GM23338 (cell line): ENCODE measurements around the gene PHKA2.

Experiments used
- CREB1 ChIP-seq: fragments of 250-450 bp; sonication (Bioruptor Pico); IDR thresholded peaks from 2 replicates; pipeline ENCODE4 v1.5.0; 2020; ENCODE audit warnings: low read depth, mild to moderate bottlenecking, moderate library complexity
- ETS1 ChIP-seq: IDR thresholded peaks from 2 replicates; pipeline ENCODE4 v1.6.1; 2016; ENCODE audit warnings: antibody characterized with exemption
- EZH2 ChIP-seq: fragments of 200-600 bp; sonication (generic); IDR thresholded peaks from one replicate; pipeline ENCODE4 v1.8.0; 2017; ENCODE audit warnings: antibody characterized with exemption, mild to moderate bottlenecking, low read depth; ENCODE audit not compliant: unreplicated experiment
- EZH2phosphoT487 ChIP-seq: fragments of 200-600 bp; sonication (generic); IDR thresholded peaks from one replicate; pipeline ENCODE4 v1.8.1; 2018; ENCODE audit warnings: antibody characterized with exemption; ENCODE audit not compliant: unreplicated experiment
- POLR2AphosphoS5 ChIP-seq: IDR thresholded peaks from 2 replicates; pipeline ENCODE4 v1.6.1; 2016; ENCODE audit warnings: antibody characterized with exemption, low read depth
- REST ChIP-seq: IDR thresholded peaks from one replicate; pipeline ENCODE4 v1.6.1; 2018; ENCODE audit warnings: antibody characterized with exemption; ENCODE audit not compliant: unreplicated experiment
- ZNF114 ChIP-seq: fragments of 250-450 bp; sonication (Bioruptor Pico); IDR thresholded peaks from 2 replicates; pipeline ENCODE4 v1.5.0; 2020; ENCODE audit warnings: mild to moderate bottlenecking, moderate library complexity
- ZNF462 ChIP-seq: fragments of 250-450 bp; sonication (Bioruptor Pico); IDR thresholded peaks from 2 replicates; pipeline ENCODE4 v1.5.0; 2020; ENCODE audit warnings: mild to moderate bottlenecking, moderate library complexity
- TF ChIP-seq, protein P1 (sequence below), 2 experiments: fragments of 200-600 bp in 1 of 2; sonication (generic) in 1 of 2; conservative IDR thresholded peaks; 2 replicates each; pipeline versions ENCODE4 v1.5.1 to v1.6.1; 2016 to 2017; ENCODE audit warnings: antibody characterized with exemption in 2 of 2, low read depth in 2 of 2, mild to moderate bottlenecking in 2 of 2, moderate library complexity in 1 of 2

DNA sequence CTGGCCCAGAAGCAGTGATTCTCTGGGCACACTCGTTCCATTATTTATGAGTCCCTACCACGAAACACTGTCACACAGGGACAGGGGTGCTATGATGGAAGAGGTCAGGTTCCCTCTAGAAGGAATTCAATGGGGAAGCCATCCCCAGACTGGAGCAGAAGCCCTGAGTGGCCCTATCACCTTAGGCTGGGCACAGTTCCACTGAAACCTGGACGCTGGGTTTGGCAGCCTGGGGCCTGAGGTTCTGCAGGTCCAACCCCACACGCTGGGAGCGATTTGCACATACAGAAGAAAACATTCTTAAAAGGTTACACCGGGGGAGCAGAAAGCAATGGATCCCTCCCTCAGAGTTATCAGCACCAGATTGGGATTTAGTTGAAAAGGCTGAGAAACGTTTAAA, 63.3 kb downstream of the PHKA2 start:
- TF ChIP-seq EZH2phosphoT487 (no peak), POLR2AphosphoS5 (no peak), ETS1 (no peak), ZNF462 (no peak), REST (no peak), ZNF114 (CRISPR knock-in tag) (no peak), EZH2 (no peak), CREB1 (CRISPR knock-in tag) (no peak)
- TF ChIP-seq, protein P1, sequence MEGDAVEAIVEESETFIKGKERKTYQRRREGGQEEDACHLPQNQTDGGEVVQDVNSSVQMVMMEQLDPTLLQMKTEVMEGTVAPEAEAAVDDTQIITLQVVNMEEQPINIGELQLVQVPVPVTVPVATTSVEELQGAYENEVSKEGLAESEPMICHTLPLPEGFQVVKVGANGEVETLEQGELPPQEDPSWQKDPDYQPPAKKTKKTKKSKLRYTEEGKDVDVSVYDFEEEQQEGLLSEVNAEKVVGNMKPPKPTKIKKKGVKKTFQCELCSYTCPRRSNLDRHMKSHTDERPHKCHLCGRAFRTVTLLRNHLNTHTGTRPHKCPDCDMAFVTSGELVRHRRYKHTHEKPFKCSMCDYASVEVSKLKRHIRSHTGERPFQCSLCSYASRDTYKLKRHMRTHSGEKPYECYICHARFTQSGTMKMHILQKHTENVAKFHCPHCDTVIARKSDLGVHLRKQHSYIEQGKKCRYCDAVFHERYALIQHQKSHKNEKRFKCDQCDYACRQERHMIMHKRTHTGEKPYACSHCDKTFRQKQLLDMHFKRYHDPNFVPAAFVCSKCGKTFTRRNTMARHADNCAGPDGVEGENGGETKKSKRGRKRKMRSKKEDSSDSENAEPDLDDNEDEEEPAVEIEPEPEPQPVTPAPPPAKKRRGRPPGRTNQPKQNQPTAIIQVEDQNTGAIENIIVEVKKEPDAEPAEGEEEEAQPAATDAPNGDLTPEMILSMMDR (conservative IDR thresholded peaks at IDR 0.05; ENCODE audit: low read depth in 2 of 2) = no peak
